Thyroid gland (tissue), 4 donors: Measurements from ENCODE around the gene TROAP. TPM values are rescaled to one million over a fixed set of nuclear protein-coding genes. Genes with fewer than 3 reads are reported as not detected.
A peak's percentile ranks its signal among the peaks of the same experiment; 100 is the strongest.
"Not testable (repeated sequence)": the region's sequence is repeated elsewhere in the genome, so short reads cannot be mapped to it uniquely, and the experiment has no call there.

Source experiments
- DNase-seq, 2 donors: peaks; one replicate each; pipeline ENCODE4 v3.0.0-alpha.2; 2019
- H3K27ac ChIP-seq, 3 donors: fragments of 200-600 bp; sonication (generic); 1 replicate in 2 of 3; 2 replicates in 1 of 3; pipeline ENCODE4 v1.5.1; 2016 to 2019; ENCODE audit warnings: mild to moderate bottlenecking in 1 of 3, moderate library complexity in 1 of 3
- H3K27me3 ChIP-seq: fragments of 200-600 bp; sonication (generic); one replicate; pipeline ENCODE4 v1.5.1; 2019
- H3K36me3 ChIP-seq, 2 donors: fragments of 200-600 bp; sonication (generic); one replicate each; pipeline ENCODE4 v1.5.1; 2016 to 2019
- H3K4me1 ChIP-seq, 2 donors: fragments of 200-600 bp; sonication (generic); one replicate each; pipeline ENCODE4 v1.5.1; 2017 to 2019
- H3K4me3 ChIP-seq, 3 donors: fragments of 200-600 bp; sonication (generic); replicated peaks in 1 of 3; 1 replicate in 2 of 3; 2 replicates in 1 of 3; pipeline ENCODE4 v1.5.1; 2016; ENCODE audit warnings: mild to moderate bottlenecking in 1 of 3
- H3K9me3 ChIP-seq: fragments of 200-600 bp; sonication (generic); one replicate; pipeline ENCODE4 v1.5.1; 2017
- CTCF ChIP-seq, 6 experiments: fragments of 200-600 bp in 3 of 6; fragments of 450-650 bp in 3 of 6; sonication (generic) in 3 of 6; IDR thresholded peaks; one replicate each; pipeline ENCODE4 v1.5.1; 2016 to 2019; ENCODE audit warnings: antibody characterized with exemption in 6 of 6, mild to moderate bottlenecking in 2 of 6, inconsistent platforms in 1 of 6, moderate library complexity in 1 of 6
- POLR2A ChIP-seq, 2 donors: fragments of 450-650 bp; IDR thresholded peaks; one replicate each; pipeline ENCODE4 v1.6.1; 2017; ENCODE audit warnings: antibody characterized with exemption in 2 of 2, mild to moderate bottlenecking in 2 of 2, moderate library complexity in 1 of 2
- WGBS, 2 donors: methylation state at CpG; one replicate each; pipeline ENCODE4 v1.1.5; 2017; 5-methylcytosine and 5-hydroxymethylcytosine counted together
- intact Hi-C: fragments of 100-400 bp; cut with DNase I; formaldehyde crosslinking; loops from one replicate; pipeline ENCODE4 v1.15.1; 2023
- total RNA-seq, 4 donors: library from RNA; depleted of rRNA; stranded (reverse); fragments of >200 nt; gene quantifications; one replicate each; pipeline ENCODE4 v1.2.3, GENCODE V29; 2016

Gene TROAP
- total RNA-seq, 4 donors from 2014 or later, result 0.56 to 2.6 (median 0.96) TPM; not detected in 1

GRCh38 chr12:49301760-49302159 lies 21.3 kb upstream of the TROAP start:
- WGBS, 2 donors, result 67 to 78% methylated on average over 4 of the region's 4 CpGs
- no peak for DNase-seq
- Histone ChIP-seq H3K27me3 (peaks cover 16% of the 10 kb centered on the region), H3K4me1 (peaks cover 8 to 9% of the 10 kb centered on the region in 2 donors), H3K27ac (no peak overlapping the region), H3K4me3 (no peak overlapping the region), H3K9me3 (no peaks in the 10 kb centered on the region), H3K36me3 (no peaks in the 10 kb centered on the region)
- TF ChIP-seq POLR2A (IDR thresholded peaks at IDR 0.05), result no peak
- TF ChIP-seq CTCF (IDR thresholded peaks at IDR 0.05), result no peak
- intact Hi-C loops, result no loop called here

- TF ChIP-seq POLR2A (IDR thresholded peaks at IDR 0.05), result no peak
- no peak for TF ChIP-seq CTCF (IDR thresholded peaks at IDR 0.05)
- intact Hi-C loops, result no loop called here
- Histone ChIP-seq H3K27me3 (no peaks in the 10 kb centered on the region), H3K36me3 (no peaks in the 10 kb centered on the region), H3K4me1 (no peaks in the 10 kb centered on the region), H3K9me3 (no peaks in the 10 kb centered on the region), H3K27ac (no peak overlapping the region), H3K4me3 (no peak overlapping the region)
- DNase-seq, result no peak
- 79 to 88% methylated on average over 2 of the region's 2 CpGs for WGBS, 2 donors
These were observed 18.9 kb upstream of the TROAP start for GRCh38 chr12:49304161-49304560.

- Histone ChIP-seq H3K36me3 (no peaks in the 10 kb centered on the region), H3K9me3 (no peaks in the 10 kb centered on the region), H3K4me1 (no peaks in the 10 kb centered on the region), H3K27ac (no peak overlapping the region), H3K4me3 (no peak overlapping the region), H3K27me3 (no peaks in the 10 kb centered on the region)
- intact Hi-C loops, result no loop called here
- no peak for DNase-seq
- TF ChIP-seq POLR2A (IDR thresholded peaks at IDR 0.05) (no peak), CTCF (IDR thresholded peaks at IDR 0.05) (no peak)
- 78 to 80% methylated on average over 6 of the region's 6 CpGs for WGBS, 2 donors
These were observed 17.1 kb upstream of the TROAP start for GRCh38 chr12:49305762-49306510.

- 65% methylated on average over 7 of the region's 7 CpGs for WGBS, 2 donors
- no peak overlapping the region for H3K4me3 ChIP-seq
- TF ChIP-seq CTCF (IDR thresholded peaks at IDR 0.05) (no peak), POLR2A (IDR thresholded peaks at IDR 0.05) (no peak)
- intact Hi-C loops, result no loop called here
- no peaks in the 10 kb centered on the region for H3K4me1 ChIP-seq
- H3K9me3 ChIP-seq, result no peaks in the 10 kb centered on the region
- no peak overlapping the region for H3K27ac ChIP-seq
- no peaks in the 10 kb centered on the region for H3K36me3 ChIP-seq
- no peaks in the 10 kb centered on the region for H3K27me3 ChIP-seq
- peak in 1 of 2 donors; percentile 20 for DNase-seq
These were observed 13.7 kb upstream of the TROAP start for GRCh38 chr12:49309386-49309785.

GRCh38 chr12:49310451-49311000 lies 12.5 kb upstream of the TROAP start:
- H3K4me3 ChIP-seq, DNase-seq, H3K27ac ChIP-seq, intact Hi-C loops, H3K36me3 ChIP-seq, H3K9me3 ChIP-seq, H3K27me3 ChIP-seq, H3K4me1 ChIP-seq: not testable (repeated sequence)
- 71 to 77% methylated on average over 2 to 3 of the region's 3 CpGs for WGBS, 2 donors
